ENCODE measurements around the gene F11R. TPM values are rescaled to one million over a fixed set of nuclear protein-coding genes. Genes with fewer than 3 reads are reported as not detected.

Gene F11R
- total RNA-seq, 2 experiments from 2014 or later, result 13.5 to 25.0 TPM

- intact Hi-C loops (cut with micrococcal nuclease; ENCODE audit: unreplicated experiment), result no loop called here
- BruUV-seq (replicated peaks), result no TSS peak
- peaks cover 40% of the 10 kb centered on the region for H3K4me1 ChIP-seq (ENCODE audit: insufficient read depth, low read length, poor library complexity, severe bottlenecking)
- H3K4me2 ChIP-seq (ENCODE audit: low read length), result peak overlapping the region; percentile 87
- peaks cover 64% of the 10 kb centered on the region for H3K36me3 ChIP-seq (ENCODE audit: insufficient read depth, low read length)
- no peak for DNase-seq (ENCODE audit: low spot score)
- H2AFZ ChIP-seq (ENCODE audit: low read length), result no peak overlapping the region
- H3K4me3 ChIP-seq (ENCODE audit: low read depth, low read length, poor library complexity, severe bottlenecking), result peak overlapping the region; percentile 81
- TF ChIP-seq EZH2phosphoT487 (IDR thresholded peaks at IDR 0.05; ENCODE audit: borderline replicate concordance, low read depth, low read length), result no peak
- no peaks in the 10 kb centered on the region for H3K9me2 ChIP-seq (ENCODE audit: insufficient read depth, low read length)
- ChIA-PET CTCF (ENCODE audit: unreplicated experiment) (interaction anchor here (0.5 to 1.4 kb wide), 4 partner anchors 13 to 925 kb away, joined by 3 to 4 read pairs (median 4); partner anchors contain the start of genes ARHGAP30 and PPOX), POLR2A (interaction anchor here (0.7 to 5.0 kb wide), 9 partner anchors 9 to 106 kb away, joined by 3 to 42 read pairs (median 7); partner anchors contain the start of genes ARHGAP30, F11R, NIT1 and PFDN2)
- no peaks in the 10 kb centered on the region for H4K20me1 ChIP-seq (ENCODE audit: insufficient read depth, low read length)
- H3K9me3 ChIP-seq (ENCODE audit: low read length), result no peaks in the 10 kb centered on the region
- H3K79me2 ChIP-seq (ENCODE audit: insufficient read depth, low read depth, low read length), result peaks cover 18% of the 10 kb centered on the region; the same call in 1 of the 2 replicates
- H3K27ac ChIP-seq (ENCODE audit: low read depth, low read length, poor library complexity, severe bottlenecking), result peak overlapping the region; percentile 92
These were observed 26.8 kb upstream of the F11R start for GRCh38 chr1:161047436-161048420.

GRCh38 chr1:161046605-161047228 is 25.8 kb upstream of the F11R start:
- POLR2A ChIA-PET, result interaction anchor here (0.6 to 5.0 kb wide), 15 partner anchors 8 to 210 kb away, joined by 3 to 42 read pairs (median 5); partner anchors contain the start of genes ARHGAP30, F11R, KLHDC9 and NIT1
- DNase-seq (ENCODE audit: low spot score), result peak; percentile 79
- intact Hi-C loops (cut with micrococcal nuclease; ENCODE audit: unreplicated experiment), result no loop called here
- Histone ChIP-seq H3K4me3 (ENCODE audit: low read depth, low read length, poor library complexity, severe bottlenecking) (peak overlapping the region; percentile 81), H4K20me1 (ENCODE audit: insufficient read depth, low read length) (no peaks in the 10 kb centered on the region), H3K36me3 (ENCODE audit: insufficient read depth, low read length) (peaks cover 65% of the 10 kb centered on the region), H3K4me1 (ENCODE audit: insufficient read depth, low read length, poor library complexity, severe bottlenecking) (peaks cover 50% of the 10 kb centered on the region), H3K27ac (ENCODE audit: low read depth, low read length, poor library complexity, severe bottlenecking) (peak overlapping the region; percentile 92), H2AFZ (ENCODE audit: low read length) (no peak overlapping the region; the same call in 1 of the 2 replicates), H3K9me3 (ENCODE audit: low read length) (no peaks in the 10 kb centered on the region), H3K9me2 (ENCODE audit: insufficient read depth, low read length) (no peaks in the 10 kb centered on the region), H3K79me2 (ENCODE audit: insufficient read depth, low read depth, low read length) (peaks cover 18% of the 10 kb centered on the region; the same call in 1 of the 2 replicates), H3K4me2 (ENCODE audit: low read length) (peak overlapping the region; percentile 87)
- CTCF ChIA-PET (ENCODE audit: unreplicated experiment), result interaction anchor here (1.1 to 1.8 kb wide), 4 partner anchors 14 to 119 kb away, joined by 3 to 6 read pairs (median 5); partner anchors contain the start of genes F11R and PPOX
- TF ChIP-seq CTCF (conservative IDR thresholded peaks at IDR 0.05; ENCODE audit: low read length) (no peak), EZH2phosphoT487 (IDR thresholded peaks at IDR 0.05; ENCODE audit: borderline replicate concordance, low read depth, low read length) (no peak)
- no TSS peak for BruUV-seq (replicated peaks)

Data from OCI-LY7 (cell line).